Panc1 (cell line): ENCODE measurements around the gene BCL3.

Experiments used
- POLR2AphosphoS5 ChIP-seq: IDR thresholded peaks from 2 replicates; pipeline ENCODE4 v1.6.1; 2012; ENCODE audit warnings: mild to moderate bottlenecking, low read depth, low read length, moderate library complexity
- TF ChIP-seq, protein P1 (sequence below): fragments of 450-650 bp; IDR thresholded peaks from 2 replicates; pipeline ENCODE4 v1.5.1; 2017; ENCODE audit warnings: mild to moderate bottlenecking

DNA sequence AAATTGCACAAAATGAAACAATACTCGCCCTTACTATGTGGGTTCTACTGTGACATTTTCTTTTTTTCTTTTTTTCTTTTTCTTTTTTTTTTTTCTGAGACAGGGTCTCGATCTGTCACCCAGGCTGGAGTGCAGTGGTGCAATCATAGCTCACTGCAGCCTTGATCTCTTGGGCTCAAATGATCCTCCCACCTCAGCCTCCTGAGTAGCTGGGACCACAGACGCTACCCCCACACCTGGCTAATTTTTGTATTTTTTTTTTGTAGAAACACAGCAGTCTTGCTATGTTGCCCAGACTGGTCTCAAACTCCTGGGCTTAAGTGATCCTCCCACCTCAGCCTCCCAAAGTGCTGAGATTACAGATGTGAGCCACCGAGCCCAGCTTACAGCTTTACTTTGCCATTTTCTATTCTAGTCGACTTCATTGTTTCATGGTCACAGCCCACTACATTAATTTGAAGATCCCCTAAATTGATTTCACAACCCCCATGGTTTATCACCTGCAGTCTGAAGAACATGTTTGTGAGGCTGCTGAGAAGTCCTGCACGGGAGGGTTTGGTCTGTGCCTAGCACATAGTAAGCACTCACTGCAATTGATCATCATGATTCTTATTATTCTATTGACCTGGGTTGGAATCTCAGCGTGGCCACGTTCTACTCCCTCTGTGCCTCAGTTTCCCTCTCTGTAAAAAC, 3.8 kb downstream of the BCL3 start:
- TF ChIP-seq POLR2AphosphoS5 = no peak
- TF ChIP-seq, protein P1, sequence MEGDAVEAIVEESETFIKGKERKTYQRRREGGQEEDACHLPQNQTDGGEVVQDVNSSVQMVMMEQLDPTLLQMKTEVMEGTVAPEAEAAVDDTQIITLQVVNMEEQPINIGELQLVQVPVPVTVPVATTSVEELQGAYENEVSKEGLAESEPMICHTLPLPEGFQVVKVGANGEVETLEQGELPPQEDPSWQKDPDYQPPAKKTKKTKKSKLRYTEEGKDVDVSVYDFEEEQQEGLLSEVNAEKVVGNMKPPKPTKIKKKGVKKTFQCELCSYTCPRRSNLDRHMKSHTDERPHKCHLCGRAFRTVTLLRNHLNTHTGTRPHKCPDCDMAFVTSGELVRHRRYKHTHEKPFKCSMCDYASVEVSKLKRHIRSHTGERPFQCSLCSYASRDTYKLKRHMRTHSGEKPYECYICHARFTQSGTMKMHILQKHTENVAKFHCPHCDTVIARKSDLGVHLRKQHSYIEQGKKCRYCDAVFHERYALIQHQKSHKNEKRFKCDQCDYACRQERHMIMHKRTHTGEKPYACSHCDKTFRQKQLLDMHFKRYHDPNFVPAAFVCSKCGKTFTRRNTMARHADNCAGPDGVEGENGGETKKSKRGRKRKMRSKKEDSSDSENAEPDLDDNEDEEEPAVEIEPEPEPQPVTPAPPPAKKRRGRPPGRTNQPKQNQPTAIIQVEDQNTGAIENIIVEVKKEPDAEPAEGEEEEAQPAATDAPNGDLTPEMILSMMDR = no peak
